ENCODE results near the gene YBX2. TPM values are rescaled to one million over a fixed set of nuclear protein-coding genes. Genes with fewer than 3 reads are reported as not detected.

The YBX2 gene
- total RNA-seq, 1 experiment from 2014 or later, result 24.0 TPM

- no peak overlapping the region for H4K91ac ChIP-seq (ENCODE audit: insufficient read length, low read depth, low read length)
- H2BK15ac ChIP-seq (ENCODE audit: low read depth, low read length), result no peak overlapping the region
- H4K8ac ChIP-seq (replicated peaks; ENCODE audit: insufficient read length, low read depth, low read length), result no peak overlapping the region
- no peaks in the 10 kb centered on the region for H3K27me3 ChIP-seq (ENCODE audit: insufficient read depth, low read length)
- Mint-ChIP-seq H3K4me3 (peak overlapping the region; percentile 76 to 92), H3K9me3 (no peaks in the 10 kb centered on the region), H3K4me1 (peaks cover 16 to 23% of the 10 kb centered on the region in 2 experiments), H3K27ac (peak overlapping the region in 2 of 3 experiments; percentile 77 to 90; a peak in 3 of 7 replicates), H3K36me3 (ENCODE audit: insufficient read depth in 1 of 3, low read depth in 3 of 3) (peaks cover 0 to 7% (median 2%) of the 10 kb centered on the region in 3 experiments; a peak in 3 of 7 replicates), H3K27me3 (ENCODE audit: low read depth) (peaks cover 13% of the 10 kb centered on the region)
- H3K23me2 ChIP-seq (ENCODE audit: insufficient read length, low read depth, low read length, poor library complexity, severe bottlenecking), result peaks cover 12% of the 10 kb centered on the region
- H3K56ac ChIP-seq (ENCODE audit: insufficient read length, low read depth, low read length), result no peak overlapping the region
- no peak overlapping the region for H2AK5ac ChIP-seq (ENCODE audit: insufficient read length, low read length)
- H2AFZ ChIP-seq (ENCODE audit: low read length), result peak overlapping the region; percentile 42
- no peak overlapping the region for H2BK5ac ChIP-seq (ENCODE audit: insufficient read length, low read length)
- peak overlapping the region; percentile 55; the same call in 1 of the 2 replicates for H3K14ac ChIP-seq (ENCODE audit: insufficient read depth, low read length)
- H3K27ac ChIP-seq (ENCODE audit: insufficient read length, low read depth, low read length), result peak overlapping the region; percentile 78
- H3K79me1 ChIP-seq (ENCODE audit: insufficient read depth, low read depth, low read length, poor library complexity, severe bottlenecking), result no peaks in the 10 kb centered on the region
- no peak overlapping the region for H3T11ph ChIP-seq (ENCODE audit: low read length)
- H3K18ac ChIP-seq (ENCODE audit: insufficient read length, low read depth, low read length), result peak overlapping the region; percentile 41
- H3K23ac ChIP-seq (ENCODE audit: insufficient read length, low read depth, low read length), result no peak overlapping the region
- no peak overlapping the region for H3K4ac ChIP-seq (ENCODE audit: low read depth, low read length)
- no peak overlapping the region for H2BK20ac ChIP-seq (ENCODE audit: low read depth, low read length, poor library complexity, severe bottlenecking)
- no CpG with 5 or more reads among the region's 29 CpGs for WGBS (ENCODE audit: extremely low coverage, insufficient read length, low lambda C conversion rate)
- no peaks in the 10 kb centered on the region for H3K79me2 ChIP-seq (ENCODE audit: insufficient read depth, low read length)
- H4K20me1 ChIP-seq (ENCODE audit: control insufficient read depth, insufficient read depth, insufficient read length), result no peaks in the 10 kb centered on the region
- H3K4me2 ChIP-seq (ENCODE audit: insufficient read depth, insufficient read length, low read length), result peak overlapping the region; percentile 75
- no peak overlapping the region for H4K5ac ChIP-seq (ENCODE audit: insufficient read length, low read depth, low read length)
- TF ChIP-seq, protein P1, sequence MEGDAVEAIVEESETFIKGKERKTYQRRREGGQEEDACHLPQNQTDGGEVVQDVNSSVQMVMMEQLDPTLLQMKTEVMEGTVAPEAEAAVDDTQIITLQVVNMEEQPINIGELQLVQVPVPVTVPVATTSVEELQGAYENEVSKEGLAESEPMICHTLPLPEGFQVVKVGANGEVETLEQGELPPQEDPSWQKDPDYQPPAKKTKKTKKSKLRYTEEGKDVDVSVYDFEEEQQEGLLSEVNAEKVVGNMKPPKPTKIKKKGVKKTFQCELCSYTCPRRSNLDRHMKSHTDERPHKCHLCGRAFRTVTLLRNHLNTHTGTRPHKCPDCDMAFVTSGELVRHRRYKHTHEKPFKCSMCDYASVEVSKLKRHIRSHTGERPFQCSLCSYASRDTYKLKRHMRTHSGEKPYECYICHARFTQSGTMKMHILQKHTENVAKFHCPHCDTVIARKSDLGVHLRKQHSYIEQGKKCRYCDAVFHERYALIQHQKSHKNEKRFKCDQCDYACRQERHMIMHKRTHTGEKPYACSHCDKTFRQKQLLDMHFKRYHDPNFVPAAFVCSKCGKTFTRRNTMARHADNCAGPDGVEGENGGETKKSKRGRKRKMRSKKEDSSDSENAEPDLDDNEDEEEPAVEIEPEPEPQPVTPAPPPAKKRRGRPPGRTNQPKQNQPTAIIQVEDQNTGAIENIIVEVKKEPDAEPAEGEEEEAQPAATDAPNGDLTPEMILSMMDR (conservative IDR thresholded peaks at IDR 0.05), result peak; percentile 86
- no peak overlapping the region for H3K9ac ChIP-seq (ENCODE audit: extremely low read depth, insufficient read length, low read length)
- H2BK12ac ChIP-seq (ENCODE audit: insufficient read length, low read depth, low read length), result no peak overlapping the region
- DNase-seq, result peak; percentile 98
- no peak overlapping the region for H2BK120ac ChIP-seq (ENCODE audit: low read depth, low read length, poor library complexity, severe bottlenecking)
- no peaks in the 10 kb centered on the region for H3K9me3 ChIP-seq (ENCODE audit: control insufficient read depth, low read depth, low read length)
- H3K4me1 ChIP-seq (ENCODE audit: insufficient read depth, low read length), result peaks cover 4% of the 10 kb centered on the region; the same call in 1 of the 2 replicates
Measured at GRCh38 chr17:7280519-7281073, 13.8 kb downstream of the YBX2 start.

All from H9 (cell line).